ENCODE data around the gene FXYD4. TPM values are rescaled to one million over a fixed set of nuclear protein-coding genes. Genes with fewer than 3 reads are reported as not detected.
A peak's percentile ranks its signal among the peaks of the same experiment; 100 is the strongest.
"Not testable (repeated sequence)": the region's sequence is repeated elsewhere in the genome, so short reads cannot be mapped to it uniquely, and the experiment has no call there.

Gene FXYD4
- total and polyA plus RNA-seq, 4 donors = 0.65 to 3.9 (median 2.9) TPM; not detected in 1

DNA sequence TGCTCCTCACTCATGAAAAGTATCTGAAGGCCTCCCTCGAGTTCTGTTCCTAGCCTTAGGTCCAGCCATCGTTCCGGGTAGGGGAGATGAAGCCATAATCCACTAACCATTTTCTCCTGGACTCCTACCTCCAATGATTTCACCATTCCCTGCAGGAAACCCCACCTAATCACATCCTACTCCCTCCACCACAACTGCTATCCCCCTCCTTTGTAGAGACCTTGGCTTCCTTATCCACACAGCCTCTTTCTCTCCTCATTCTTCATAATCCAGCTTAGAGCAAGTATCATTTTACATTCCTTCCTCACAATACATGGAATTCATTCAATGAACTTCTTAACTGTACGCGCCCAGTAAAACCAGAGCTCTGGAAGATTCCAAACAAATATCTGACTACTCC lies 18.9 kb downstream of the FXYD4 start:
- TF ChIP-seq, protein P1, sequence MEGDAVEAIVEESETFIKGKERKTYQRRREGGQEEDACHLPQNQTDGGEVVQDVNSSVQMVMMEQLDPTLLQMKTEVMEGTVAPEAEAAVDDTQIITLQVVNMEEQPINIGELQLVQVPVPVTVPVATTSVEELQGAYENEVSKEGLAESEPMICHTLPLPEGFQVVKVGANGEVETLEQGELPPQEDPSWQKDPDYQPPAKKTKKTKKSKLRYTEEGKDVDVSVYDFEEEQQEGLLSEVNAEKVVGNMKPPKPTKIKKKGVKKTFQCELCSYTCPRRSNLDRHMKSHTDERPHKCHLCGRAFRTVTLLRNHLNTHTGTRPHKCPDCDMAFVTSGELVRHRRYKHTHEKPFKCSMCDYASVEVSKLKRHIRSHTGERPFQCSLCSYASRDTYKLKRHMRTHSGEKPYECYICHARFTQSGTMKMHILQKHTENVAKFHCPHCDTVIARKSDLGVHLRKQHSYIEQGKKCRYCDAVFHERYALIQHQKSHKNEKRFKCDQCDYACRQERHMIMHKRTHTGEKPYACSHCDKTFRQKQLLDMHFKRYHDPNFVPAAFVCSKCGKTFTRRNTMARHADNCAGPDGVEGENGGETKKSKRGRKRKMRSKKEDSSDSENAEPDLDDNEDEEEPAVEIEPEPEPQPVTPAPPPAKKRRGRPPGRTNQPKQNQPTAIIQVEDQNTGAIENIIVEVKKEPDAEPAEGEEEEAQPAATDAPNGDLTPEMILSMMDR (IDR thresholded peaks at IDR 0.05; ENCODE audit: control extremely low read depth, extremely low read depth) = no peak
- DNase-seq (no peak), ATAC-seq (ENCODE audit: insufficient read depth, low FRiP score) (no peak)
- Histone ChIP-seq H3K27ac (ENCODE audit: low read depth in 1 of 2, low read length in 1 of 2) (no peak overlapping the region), H3K27me3 (ENCODE audit: control insufficient read depth in 3 of 3, insufficient read depth in 3 of 3, low read length in 2 of 3) (no peaks in the 10 kb centered on the region), H3K4me1 (ENCODE audit: control insufficient read depth in 5 of 5, insufficient read depth in 5 of 5, low read length in 5 of 5) (peaks cover 0 to 8% (median 0%) of the 10 kb centered on the region in 5 donors), H3K4me3 (no peak overlapping the region), H3K9me3 (ENCODE audit: control insufficient read depth in 4 of 4, insufficient read depth in 3 of 4, low read length in 3 of 4) (no peaks in the 10 kb centered on the region), H3K36me3 (ENCODE audit: control insufficient read depth in 4 of 4, insufficient read depth in 4 of 4, low read length in 4 of 4) (peaks cover 34 to 67% (median 48%) of the 10 kb centered on the region in 4 donors), H3K9ac (ENCODE audit: insufficient read depth in 1 of 2, low read length in 2 of 2) (no peak overlapping the region)
- 86 to 91% methylated on average over 5 of the region's 5 CpGs for WGBS, 2 donors

DNA sequence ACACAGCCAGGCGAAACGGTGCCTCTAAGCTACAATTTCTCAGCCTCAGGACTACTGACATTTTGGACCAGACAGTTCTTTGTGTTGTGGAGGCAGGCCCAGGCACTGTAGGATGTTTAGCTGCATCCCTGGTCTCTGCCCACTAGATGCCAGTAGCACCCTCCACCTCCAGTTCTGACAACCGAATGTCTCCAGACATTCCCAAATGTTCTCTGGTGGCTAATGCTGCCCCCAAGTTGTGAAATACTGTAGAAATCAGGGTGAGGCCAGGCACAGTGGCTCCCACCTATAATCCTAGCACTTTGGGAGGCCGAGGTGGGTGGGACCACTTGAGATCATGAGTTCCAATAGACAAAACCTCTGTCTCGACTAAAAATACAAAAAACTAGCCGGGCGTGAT lies 19.3 kb downstream of the FXYD4 start:
- WGBS, 2 donors = 76 to 78% methylated on average over 7 of the region's 7 CpGs
- no peaks in the 10 kb centered on the region for H3K27me3 ChIP-seq (ENCODE audit: control insufficient read depth in 3 of 3, insufficient read depth in 3 of 3, low read length in 2 of 3)
- TF ChIP-seq, protein P1 (IDR thresholded peaks at IDR 0.05; ENCODE audit: control extremely low read depth, extremely low read depth) = no peak
- H3K4me1 ChIP-seq (ENCODE audit: control insufficient read depth in 5 of 5, insufficient read depth in 5 of 5, low read length in 5 of 5) = peaks cover 0 to 10% (median 0%) of the 10 kb centered on the region in 5 donors
- no peak overlapping the region for H3K4me3 ChIP-seq
- H3K9ac ChIP-seq (ENCODE audit: insufficient read depth in 1 of 2, low read length in 2 of 2) = no peak overlapping the region
- DNase-seq = peak; percentile 29 to 52 (median 46)
- no peak overlapping the region for H3K27ac ChIP-seq (ENCODE audit: low read depth in 1 of 2, low read length in 1 of 2)
- H3K9me3 ChIP-seq (ENCODE audit: control insufficient read depth in 4 of 4, insufficient read depth in 3 of 4, low read length in 3 of 4) = no peaks in the 10 kb centered on the region
- ATAC-seq (ENCODE audit: insufficient read depth, low FRiP score) = no peak
- peaks cover 32 to 67% (median 48%) of the 10 kb centered on the region in 4 donors for H3K36me3 ChIP-seq (ENCODE audit: control insufficient read depth in 4 of 4, insufficient read depth in 4 of 4, low read length in 4 of 4)

DNA sequence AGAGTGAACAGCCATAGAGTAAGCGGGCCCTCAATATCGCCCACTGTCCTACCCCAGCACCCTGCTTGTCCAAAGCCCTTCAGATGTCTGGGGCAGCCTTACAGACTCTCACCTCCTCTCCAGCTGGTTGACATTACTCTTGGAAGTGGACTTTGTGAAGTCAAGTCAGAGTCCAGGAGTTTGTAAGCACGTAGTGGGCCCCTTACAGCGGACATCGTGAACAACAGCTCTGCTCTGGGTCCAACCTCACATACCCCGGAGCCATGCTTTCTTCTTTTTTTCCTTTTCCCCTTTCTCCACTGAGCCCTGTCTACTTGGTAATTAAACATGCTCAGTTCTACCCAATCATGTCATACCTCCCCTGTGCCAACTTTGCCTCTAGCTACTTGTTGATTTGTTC lies 20.1 kb downstream of the FXYD4 start:
- TF ChIP-seq, protein P1 (IDR thresholded peaks at IDR 0.05; ENCODE audit: control extremely low read depth, extremely low read depth) = no peak
- Histone ChIP-seq H3K36me3 (ENCODE audit: control insufficient read depth in 4 of 4, insufficient read depth in 4 of 4, low read length in 4 of 4) (peaks cover 32 to 67% (median 46%) of the 10 kb centered on the region in 4 donors), H3K4me1 (ENCODE audit: control insufficient read depth in 5 of 5, insufficient read depth in 5 of 5, low read length in 5 of 5) (peaks cover 0 to 10% (median 0%) of the 10 kb centered on the region in 5 donors), H3K27ac (ENCODE audit: low read depth in 1 of 2, low read length in 1 of 2) (no peak overlapping the region), H3K9me3 (ENCODE audit: control insufficient read depth in 4 of 4, insufficient read depth in 3 of 4, low read length in 3 of 4) (no peaks in the 10 kb centered on the region), H3K9ac (ENCODE audit: insufficient read depth in 1 of 2, low read length in 2 of 2) (no peak overlapping the region), H3K4me3 (no peak overlapping the region), H3K27me3 (ENCODE audit: control insufficient read depth in 3 of 3, insufficient read depth in 3 of 3, low read length in 2 of 3) (no peaks in the 10 kb centered on the region)
- 93% methylated on average over 6 of the region's 6 CpGs for WGBS, 2 donors
- DNase-seq (no peak), ATAC-seq (ENCODE audit: insufficient read depth, low FRiP score) (no peak)

DNA sequence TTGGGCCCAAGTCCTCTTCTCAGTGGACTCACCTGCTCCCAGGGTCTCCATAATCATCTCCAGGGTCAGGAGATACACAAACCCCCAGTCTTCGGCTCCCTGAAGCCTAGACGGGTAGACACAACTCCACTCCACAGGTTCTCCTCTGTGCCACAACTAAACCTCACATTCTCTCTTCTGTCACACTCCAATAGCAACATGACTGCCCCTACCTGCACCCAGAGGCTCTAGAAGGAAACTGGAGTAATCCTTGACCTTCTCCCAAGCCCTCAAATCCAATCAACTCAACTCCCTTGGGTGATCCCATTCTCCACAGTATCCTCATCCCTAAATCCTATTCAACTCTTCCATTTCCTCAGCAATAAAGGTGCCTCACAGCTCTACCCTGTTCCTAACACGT lies 21.3 kb downstream of the FXYD4 start:
- Histone ChIP-seq H3K27ac (ENCODE audit: low read depth in 1 of 2, low read length in 1 of 2) (no peak overlapping the region), H3K9me3 (ENCODE audit: control insufficient read depth in 4 of 4, insufficient read depth in 3 of 4, low read length in 3 of 4) (no peaks in the 10 kb centered on the region), H3K9ac (ENCODE audit: insufficient read depth in 1 of 2, low read length in 2 of 2) (no peak overlapping the region), H3K27me3 (ENCODE audit: control insufficient read depth in 3 of 3, insufficient read depth in 3 of 3, low read length in 2 of 3) (no peaks in the 10 kb centered on the region), H3K4me1 (ENCODE audit: control insufficient read depth in 5 of 5, insufficient read depth in 5 of 5, low read length in 5 of 5) (peaks cover 0 to 14% (median 0%) of the 10 kb centered on the region in 5 donors), H3K36me3 (ENCODE audit: control insufficient read depth in 4 of 4, insufficient read depth in 4 of 4, low read length in 4 of 4) (peaks cover 25 to 55% (median 37%) of the 10 kb centered on the region in 4 donors), H3K4me3 (no peak overlapping the region)
- TF ChIP-seq, protein P1 (IDR thresholded peaks at IDR 0.05; ENCODE audit: control extremely low read depth, extremely low read depth) = no peak
- WGBS, 2 donors = 90 to 91% methylated on average over 3 of the region's 3 CpGs
- no peak for DNase-seq
- no peak for ATAC-seq (ENCODE audit: insufficient read depth, low FRiP score)

DNA sequence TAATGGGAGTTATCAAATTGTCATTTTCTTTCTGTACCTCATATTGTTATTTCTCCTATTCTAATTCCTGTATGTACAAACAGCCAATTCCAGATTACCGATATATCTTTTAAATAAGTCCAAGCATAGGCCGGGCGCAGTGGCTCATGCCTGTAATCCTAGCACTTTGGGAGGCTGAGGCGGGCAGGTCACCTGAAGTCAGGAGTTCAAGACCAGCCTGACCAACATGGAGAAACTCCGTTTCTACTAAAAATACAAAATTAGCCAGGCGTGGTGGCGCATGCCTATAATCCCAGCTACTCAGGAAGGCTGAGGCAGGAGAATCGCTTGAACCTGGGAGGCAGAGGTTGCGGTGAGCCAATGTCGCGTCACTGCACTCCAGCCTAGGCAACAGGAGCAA lies 21.8 kb downstream of the FXYD4 start:
- H3K9ac ChIP-seq (ENCODE audit: insufficient read depth in 1 of 2, low read length in 2 of 2); H3K4me3 ChIP-seq; H3K9me3 ChIP-seq (ENCODE audit: control insufficient read depth in 4 of 4, insufficient read depth in 3 of 4, low read length in 3 of 4); DNase-seq; H3K27me3 ChIP-seq (ENCODE audit: control insufficient read depth in 3 of 3, insufficient read depth in 3 of 3, low read length in 2 of 3); ATAC-seq (ENCODE audit: insufficient read depth, low FRiP score); H3K27ac ChIP-seq (ENCODE audit: low read depth in 1 of 2, low read length in 1 of 2): not testable (repeated sequence)
- Histone ChIP-seq H3K4me1 (ENCODE audit: control insufficient read depth in 5 of 5, insufficient read depth in 5 of 5, low read length in 5 of 5) (peaks cover 0 to 18% (median 3%) of the 10 kb centered on the region in 5 donors), H3K36me3 (ENCODE audit: control insufficient read depth in 4 of 4, insufficient read depth in 4 of 4, low read length in 4 of 4) (peaks cover 25 to 53% (median 36%) of the 10 kb centered on the region in 4 donors)
- 95% methylated on average over 11 of the region's 11 CpGs for WGBS, 2 donors

Measured in lung (tissue), 12 donors.